ENCODE data around the gene TBC1D22A.

The TBC1D22A gene

DNA sequence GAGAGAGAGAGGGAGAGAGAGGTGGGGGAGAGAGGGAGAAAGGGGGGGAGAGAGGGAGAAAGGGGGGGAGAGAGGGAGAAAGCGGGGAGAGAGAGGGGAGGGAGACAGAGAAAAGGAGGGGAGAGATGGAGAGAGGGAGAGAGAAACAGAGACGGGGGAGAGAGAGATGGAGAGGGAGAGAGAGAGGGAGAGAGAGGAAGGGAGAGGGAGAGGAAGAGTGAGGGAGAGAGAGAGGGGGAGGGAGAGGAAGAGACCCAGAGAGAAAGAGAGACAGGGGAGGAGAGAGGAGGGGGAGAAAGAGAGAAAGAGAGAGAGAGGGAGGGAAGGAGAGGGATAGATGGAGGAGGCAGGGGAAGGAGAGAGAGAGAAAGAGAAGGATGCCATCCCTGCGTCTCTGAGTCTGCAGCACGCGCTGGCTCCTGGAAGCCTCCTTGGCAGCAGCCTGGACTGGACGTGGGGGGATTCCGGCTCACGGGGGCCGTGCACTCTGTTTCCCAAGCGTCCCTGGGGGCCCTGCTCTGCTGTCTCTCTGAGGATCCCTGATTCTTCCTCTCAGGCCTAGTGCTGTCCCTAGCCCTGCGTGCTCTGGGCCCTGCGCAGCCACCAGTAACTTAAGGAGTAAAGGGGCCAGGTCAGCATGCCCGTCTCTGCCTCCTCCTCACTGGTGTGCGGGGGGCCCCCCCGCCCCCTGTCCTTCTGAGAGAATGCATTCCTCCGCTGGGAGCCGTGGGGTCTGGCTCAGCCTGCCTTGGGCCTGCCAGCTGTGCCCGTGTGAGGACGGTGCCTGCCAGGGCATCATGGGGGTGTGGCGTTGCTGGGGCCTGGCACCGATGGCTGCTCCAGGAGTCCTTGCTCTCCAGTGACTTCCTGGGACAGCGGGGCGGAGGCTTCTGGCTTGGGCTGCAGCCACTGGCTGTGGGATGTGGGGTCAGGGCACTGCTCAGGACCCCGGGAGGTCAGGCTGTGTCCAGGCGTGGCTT, 429.5 kb downstream of the TBC1D22A start:
- no peak for DNase-seq (ENCODE audit: low read depth, low spot score)
- CTCF ChIA-PET, result no interaction called here
- TF ChIP-seq, protein P1, sequence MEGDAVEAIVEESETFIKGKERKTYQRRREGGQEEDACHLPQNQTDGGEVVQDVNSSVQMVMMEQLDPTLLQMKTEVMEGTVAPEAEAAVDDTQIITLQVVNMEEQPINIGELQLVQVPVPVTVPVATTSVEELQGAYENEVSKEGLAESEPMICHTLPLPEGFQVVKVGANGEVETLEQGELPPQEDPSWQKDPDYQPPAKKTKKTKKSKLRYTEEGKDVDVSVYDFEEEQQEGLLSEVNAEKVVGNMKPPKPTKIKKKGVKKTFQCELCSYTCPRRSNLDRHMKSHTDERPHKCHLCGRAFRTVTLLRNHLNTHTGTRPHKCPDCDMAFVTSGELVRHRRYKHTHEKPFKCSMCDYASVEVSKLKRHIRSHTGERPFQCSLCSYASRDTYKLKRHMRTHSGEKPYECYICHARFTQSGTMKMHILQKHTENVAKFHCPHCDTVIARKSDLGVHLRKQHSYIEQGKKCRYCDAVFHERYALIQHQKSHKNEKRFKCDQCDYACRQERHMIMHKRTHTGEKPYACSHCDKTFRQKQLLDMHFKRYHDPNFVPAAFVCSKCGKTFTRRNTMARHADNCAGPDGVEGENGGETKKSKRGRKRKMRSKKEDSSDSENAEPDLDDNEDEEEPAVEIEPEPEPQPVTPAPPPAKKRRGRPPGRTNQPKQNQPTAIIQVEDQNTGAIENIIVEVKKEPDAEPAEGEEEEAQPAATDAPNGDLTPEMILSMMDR (IDR thresholded peaks at IDR 0.05; ENCODE audit: insufficient read depth, low read length, missing control alignments), result no peak
- POLR2A ChIA-PET, result no interaction called here
- no peak overlapping the region for H3K4me3 ChIP-seq (ENCODE audit: low read depth, low read length)

DNA sequence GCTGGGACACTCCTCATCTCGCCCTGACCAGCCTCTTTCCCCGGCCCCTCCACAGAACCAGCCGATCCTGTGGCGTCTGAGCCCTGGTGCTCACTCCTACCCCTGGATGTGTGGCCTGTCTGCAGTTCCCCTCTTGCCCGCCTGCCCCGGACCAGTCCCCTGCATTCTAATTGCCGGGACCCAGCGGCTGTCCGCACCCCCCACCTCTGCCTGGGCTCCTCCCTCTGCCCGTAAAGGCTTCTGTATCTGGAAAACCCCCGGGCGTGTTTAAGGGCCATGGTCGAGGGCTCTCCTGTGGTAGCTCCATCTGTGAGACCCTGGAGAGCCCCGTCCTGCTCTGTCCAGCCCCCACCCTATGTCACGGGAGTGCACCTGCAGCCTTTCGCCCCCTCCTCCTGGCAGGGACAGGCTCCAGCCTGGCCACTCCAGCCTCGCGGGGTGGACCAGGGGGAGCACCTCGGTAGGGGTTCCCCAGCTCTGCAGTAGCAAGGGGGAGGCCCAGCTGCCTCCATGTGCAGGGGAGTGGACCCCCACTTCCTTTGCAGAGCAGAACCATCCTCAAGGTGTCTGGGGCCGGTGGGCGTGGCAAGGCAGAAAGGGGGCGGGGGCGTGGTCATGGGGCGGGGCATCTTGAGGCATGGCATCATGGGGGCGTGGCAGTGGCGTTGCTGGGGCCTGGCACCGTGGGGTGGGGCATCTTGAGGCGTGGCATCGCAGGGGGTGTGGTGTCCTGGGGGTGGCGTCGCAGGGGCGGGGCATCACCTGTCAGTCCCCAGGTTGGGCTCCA, 430.4 kb downstream of the TBC1D22A start:
- CTCF ChIA-PET, result no interaction called here
- no peak for DNase-seq (ENCODE audit: low read depth, low spot score)
- TF ChIP-seq, protein P1 (IDR thresholded peaks at IDR 0.05; ENCODE audit: insufficient read depth, low read length, missing control alignments), result no peak
- no peak overlapping the region for H3K4me3 ChIP-seq (ENCODE audit: low read depth, low read length)
- POLR2A ChIA-PET, result no interaction called here

DNA sequence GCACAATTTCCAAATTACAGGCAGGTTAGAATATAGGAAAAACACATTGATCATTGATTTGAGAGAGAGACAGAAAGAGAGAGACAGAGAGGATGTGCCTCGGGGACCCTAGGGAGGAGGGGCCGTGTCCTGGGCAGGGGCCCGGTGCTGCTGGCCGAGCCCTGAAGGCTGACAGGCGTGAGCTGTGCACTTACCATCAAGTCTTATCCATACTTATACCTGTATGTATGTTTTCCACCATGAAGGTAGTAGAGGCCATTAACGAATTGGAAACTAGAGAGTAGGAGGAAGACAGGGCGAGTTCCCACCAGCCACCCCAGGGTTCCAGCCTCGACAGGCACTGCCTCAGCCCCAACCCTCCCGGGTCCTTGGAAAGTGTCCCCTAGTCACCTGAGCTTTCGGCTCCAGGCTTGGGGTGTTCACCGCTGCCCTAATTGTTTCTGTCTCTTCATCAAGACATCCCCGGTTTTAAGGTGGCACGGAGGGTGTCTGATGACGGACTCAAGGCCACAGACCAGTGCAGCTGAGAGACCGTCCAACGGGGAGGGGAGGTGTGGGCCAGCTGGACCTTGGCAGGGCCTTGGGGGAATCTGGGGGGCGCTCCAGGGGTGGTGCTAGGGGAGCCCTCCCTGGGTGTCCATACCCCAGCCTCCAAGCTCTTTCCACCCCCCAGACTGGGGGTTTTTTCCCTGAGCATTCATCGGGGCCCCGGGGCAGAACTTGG, 431.3 kb downstream of the TBC1D22A start:
- POLR2A ChIA-PET, result no interaction called here
- TF ChIP-seq, protein P1 (IDR thresholded peaks at IDR 0.05; ENCODE audit: insufficient read depth, low read length, missing control alignments), result no peak
- H3K4me3 ChIP-seq (ENCODE audit: low read depth, low read length), result no peak overlapping the region
- CTCF ChIA-PET, result no interaction called here
- no peak for DNase-seq (ENCODE audit: low read depth, low spot score)

DNA sequence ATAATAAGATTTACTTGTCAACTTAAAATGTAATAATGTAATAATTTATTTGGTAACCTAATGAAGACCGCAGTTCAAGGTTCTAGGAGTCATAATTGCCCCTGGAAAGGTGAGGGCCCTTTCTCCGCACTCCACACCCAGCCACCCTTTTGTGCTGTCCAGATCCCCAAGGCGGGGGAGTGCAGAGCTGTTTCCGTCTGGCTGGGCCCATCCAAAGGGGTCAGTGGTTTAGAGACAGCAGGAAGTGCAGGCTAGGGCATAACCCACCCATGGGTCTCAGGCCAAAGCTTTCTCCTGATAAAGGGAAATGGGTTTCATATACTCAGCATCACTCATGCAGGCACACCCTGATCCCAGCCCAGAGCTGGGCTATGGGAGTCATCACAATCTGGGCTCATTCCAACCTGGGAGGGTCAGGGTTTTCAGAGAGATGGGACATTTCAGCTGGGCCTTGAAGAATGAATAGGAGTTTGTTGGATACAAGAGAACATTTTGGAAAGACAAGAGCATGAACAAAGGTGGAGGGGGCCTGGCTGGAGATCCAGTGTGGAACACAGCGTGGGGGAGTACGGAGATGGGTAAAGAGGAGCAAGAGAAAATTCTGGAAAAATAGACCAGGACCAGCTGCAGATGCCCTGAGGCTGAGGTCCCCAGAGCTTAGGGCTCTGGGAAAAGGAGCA, 432.2 kb downstream of the TBC1D22A start:
- DNase-seq (ENCODE audit: low read depth, low spot score), result no peak
- CTCF ChIA-PET, result interaction anchor here (1.8 kb wide), 1 partner anchor 349 kb away, joined by 4 read pairs; no protein-coding TSS in a partner anchor
- H3K4me3 ChIP-seq (ENCODE audit: low read depth, low read length), result no peak overlapping the region
- TF ChIP-seq, protein P1 (IDR thresholded peaks at IDR 0.05; ENCODE audit: insufficient read depth, low read length, missing control alignments), result no peak
- POLR2A ChIA-PET, result no interaction called here

DNA sequence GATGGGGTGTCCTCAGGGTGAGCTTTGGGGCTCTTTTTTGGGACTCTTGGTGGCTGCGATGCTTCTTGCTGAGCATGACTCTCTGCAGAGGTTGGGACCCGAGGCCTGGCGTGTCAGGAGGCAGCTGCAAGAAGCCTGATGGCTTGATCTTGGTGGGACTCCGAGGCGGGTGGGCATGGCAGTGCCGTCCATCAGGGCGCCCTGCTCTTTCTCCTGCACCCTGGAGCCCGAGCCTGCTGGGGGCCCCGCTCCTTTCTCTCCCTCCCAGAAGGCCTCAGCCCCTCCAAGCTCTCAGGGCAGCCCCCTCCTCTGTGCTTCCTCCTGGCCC, 432.7 kb downstream of the TBC1D22A start:
- TF ChIP-seq, protein P1 (IDR thresholded peaks at IDR 0.05; ENCODE audit: insufficient read depth, low read length, missing control alignments), result no peak
- CTCF ChIA-PET, result interaction anchor here (1.8 kb wide), 1 partner anchor 350 kb away, joined by 4 read pairs; no protein-coding TSS in a partner anchor
- H3K4me3 ChIP-seq (ENCODE audit: low read depth, low read length), result no peak overlapping the region
- POLR2A ChIA-PET, result no interaction called here
- DNase-seq (ENCODE audit: low read depth, low spot score), result no peak
